ENCODE measurements around the gene ADAMTS2.

ADAMTS2 gene

DNA sequence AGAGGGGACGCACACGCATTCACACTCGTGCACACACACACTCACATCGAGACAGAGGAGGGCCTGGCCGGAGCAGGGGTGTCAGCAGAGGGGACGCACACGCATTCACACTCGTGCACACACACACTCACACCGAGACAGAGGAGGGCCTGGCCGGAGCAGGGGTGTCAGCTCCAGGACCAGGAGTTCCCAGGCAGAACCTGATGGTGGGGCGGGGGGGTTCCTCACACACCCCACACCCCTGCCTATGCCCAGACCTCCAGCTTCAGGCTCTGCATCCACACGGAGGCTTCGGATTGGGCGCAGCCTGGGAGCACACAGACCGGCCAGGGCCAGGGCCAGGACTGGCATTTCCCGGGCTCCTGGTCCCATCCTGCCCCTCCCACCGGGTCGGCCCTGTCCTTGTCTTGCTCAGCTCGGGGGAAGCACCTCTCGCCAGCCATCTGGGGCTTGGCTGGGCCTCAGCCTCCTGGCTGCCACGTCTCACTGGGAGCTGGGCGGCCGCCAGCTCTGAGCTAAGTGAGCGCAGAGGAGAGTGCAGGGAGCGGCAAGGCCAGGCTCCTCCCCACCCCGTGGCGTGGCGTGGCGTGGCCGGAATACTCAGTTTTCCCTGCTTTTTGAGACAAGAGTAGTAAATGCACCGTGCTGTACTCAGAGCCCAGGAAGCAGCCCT is 31.3 kb downstream of the ADAMTS2 start:
- Histone ChIP-seq H2BK120ac (ENCODE audit: low read depth, low read length) (no peak overlapping the region), H3K18ac (ENCODE audit: low read length) (no peak overlapping the region), H3K36me3 (ENCODE audit: control insufficient read depth, insufficient read depth, low read length) (no peaks in the 10 kb centered on the region), H3K56ac (ENCODE audit: low read length) (no peak overlapping the region), H3K4ac (ENCODE audit: low read depth, low read length) (no peak overlapping the region), H3K23ac (ENCODE audit: low read length) (no peak overlapping the region), H2AK5ac (ENCODE audit: low read length) (no peak overlapping the region), H3K79me1 (ENCODE audit: low read length) (no peaks in the 10 kb centered on the region), H3K27me3 (ENCODE audit: insufficient read depth, low read length, poor library complexity) (no peaks in the 10 kb centered on the region), H3K4me1 (ENCODE audit: control insufficient read depth, low read depth, low read length) (no peaks in the 10 kb centered on the region), H3K9ac (ENCODE audit: low read length) (no peak overlapping the region), H2BK5ac (ENCODE audit: low read length) (no peak overlapping the region), H2BK15ac (replicated peaks; ENCODE audit: low read depth) (no peak overlapping the region), H3K27ac (ENCODE audit: low read depth, low read length) (no peak overlapping the region), H3K4me2 (ENCODE audit: low read length) (no peak overlapping the region), H3K4me3 (ENCODE audit: low read length) (no peak overlapping the region), H4K8ac (ENCODE audit: low read depth, low read length) (no peak overlapping the region), H4K5ac (ENCODE audit: low read length) (no peak overlapping the region), H3K79me2 (ENCODE audit: control insufficient read depth, insufficient read depth, low read length) (no peaks in the 10 kb centered on the region)
- WGBS (ENCODE audit: extremely low coverage, insufficient coverage, low lambda C conversion rate), result no CpG with 5 or more reads among the region's 31 CpGs
- no peak for DNase-seq

DNA sequence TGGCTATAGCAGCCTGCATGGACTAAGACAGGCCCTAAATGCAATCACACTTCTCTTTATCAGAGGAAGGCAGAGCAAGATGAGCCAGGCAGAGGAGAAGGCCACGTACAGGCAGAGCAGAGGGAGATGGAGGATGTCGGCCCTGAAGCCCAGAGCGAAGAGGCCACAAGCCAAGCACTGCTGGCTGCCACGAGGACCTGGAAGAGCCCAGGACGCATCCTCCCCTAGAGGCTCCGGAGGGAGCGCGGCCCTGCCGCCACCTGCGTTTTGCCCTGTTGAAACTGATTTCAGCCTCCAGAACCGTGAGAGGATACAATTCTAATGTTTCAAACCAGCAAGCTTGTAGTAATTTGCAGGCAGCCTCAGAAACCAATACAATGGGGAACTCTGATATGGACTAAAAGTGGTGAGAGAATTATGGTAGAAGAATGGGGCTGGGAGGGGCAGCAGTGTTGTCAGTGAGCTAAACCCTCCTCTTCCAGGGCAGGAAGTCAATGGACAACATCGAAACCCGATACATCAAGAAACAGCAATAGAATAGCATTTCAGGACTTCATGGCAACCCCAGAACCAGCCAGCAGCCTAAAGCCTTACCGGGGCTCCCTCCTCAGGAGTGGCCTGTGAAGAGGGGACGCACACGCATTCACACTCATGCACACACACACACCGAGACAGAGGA is 32.6 kb downstream of the ADAMTS2 start:
- H2BK15ac ChIP-seq (replicated peaks; ENCODE audit: low read depth), result no peak overlapping the region
- no peak overlapping the region for H2AK5ac ChIP-seq (ENCODE audit: low read length)
- H3K79me1 ChIP-seq (ENCODE audit: low read length), result no peaks in the 10 kb centered on the region
- H3K23ac ChIP-seq (ENCODE audit: low read length), result no peak overlapping the region
- no peaks in the 10 kb centered on the region for H3K36me3 ChIP-seq (ENCODE audit: control insufficient read depth, insufficient read depth, low read length)
- no peak overlapping the region for H2BK120ac ChIP-seq (ENCODE audit: low read depth, low read length)
- DNase-seq, result no peak
- H3K56ac ChIP-seq (ENCODE audit: low read length), result no peak overlapping the region
- no peak overlapping the region for H3K9ac ChIP-seq (ENCODE audit: low read length)
- no peaks in the 10 kb centered on the region for H3K27me3 ChIP-seq (ENCODE audit: insufficient read depth, low read length, poor library complexity)
- no peaks in the 10 kb centered on the region for H3K4me1 ChIP-seq (ENCODE audit: control insufficient read depth, low read depth, low read length)
- no peak overlapping the region for H3K4me2 ChIP-seq (ENCODE audit: low read length)
- H3K4me3 ChIP-seq (ENCODE audit: low read length), result no peak overlapping the region
- no peaks in the 10 kb centered on the region for H3K79me2 ChIP-seq (ENCODE audit: control insufficient read depth, insufficient read depth, low read length)
- no peak overlapping the region for H3K18ac ChIP-seq (ENCODE audit: low read length)
- H3K27ac ChIP-seq (ENCODE audit: low read depth, low read length), result no peak overlapping the region
- H3K4ac ChIP-seq (ENCODE audit: low read depth, low read length), result no peak overlapping the region
- H4K5ac ChIP-seq (ENCODE audit: low read length), result no peak overlapping the region
- WGBS (ENCODE audit: extremely low coverage, insufficient coverage, low lambda C conversion rate), result no CpG with 5 or more reads among the region's 17 CpGs
- H2BK5ac ChIP-seq (ENCODE audit: low read length), result no peak overlapping the region
- H4K8ac ChIP-seq (ENCODE audit: low read depth, low read length), result no peak overlapping the region

DNA sequence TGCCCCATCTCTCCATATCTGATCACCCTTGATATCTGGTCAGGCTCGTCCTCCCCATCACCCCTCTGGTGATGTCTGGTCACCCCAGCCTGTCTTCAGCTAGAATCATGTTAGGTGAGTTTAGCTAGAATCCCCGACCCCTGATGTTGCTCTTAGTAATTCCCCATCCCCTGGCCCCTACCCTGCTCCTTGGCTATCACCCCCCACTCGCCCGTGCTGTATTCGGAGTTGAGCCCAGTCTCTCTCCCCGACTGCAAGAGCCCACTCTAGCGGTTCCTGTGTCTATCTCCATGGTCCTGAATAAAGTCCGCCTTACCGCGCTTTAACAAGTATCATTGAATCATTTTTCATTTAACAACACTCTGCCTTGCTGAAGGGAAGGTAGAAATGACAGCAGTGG is 33.7 kb downstream of the ADAMTS2 start:
- no CpG with 5 or more reads among the region's 10 CpGs for WGBS (ENCODE audit: extremely low coverage, insufficient coverage, low lambda C conversion rate)
- H3K56ac ChIP-seq (ENCODE audit: low read length), result no peak overlapping the region
- H3K4me1 ChIP-seq (ENCODE audit: control insufficient read depth, low read depth, low read length), result no peaks in the 10 kb centered on the region
- no peaks in the 10 kb centered on the region for H3K27me3 ChIP-seq (ENCODE audit: insufficient read depth, low read length, poor library complexity)
- no peak overlapping the region for H3K23ac ChIP-seq (ENCODE audit: low read length)
- DNase-seq, result no peak
- no peak overlapping the region for H3K27ac ChIP-seq (ENCODE audit: low read depth, low read length)
- H3K36me3 ChIP-seq (ENCODE audit: control insufficient read depth, insufficient read depth, low read length), result no peaks in the 10 kb centered on the region
- H4K8ac ChIP-seq (ENCODE audit: low read depth, low read length), result no peak overlapping the region
- no peak overlapping the region for H2AK5ac ChIP-seq (ENCODE audit: low read length)
- H3K79me2 ChIP-seq (ENCODE audit: control insufficient read depth, insufficient read depth, low read length), result no peaks in the 10 kb centered on the region
- H2BK5ac ChIP-seq (ENCODE audit: low read length), result no peak overlapping the region
- H2BK15ac ChIP-seq (replicated peaks; ENCODE audit: low read depth), result no peak overlapping the region
- H2BK120ac ChIP-seq (ENCODE audit: low read depth, low read length), result no peak overlapping the region
- no peak overlapping the region for H4K5ac ChIP-seq (ENCODE audit: low read length)
- no peaks in the 10 kb centered on the region for H3K79me1 ChIP-seq (ENCODE audit: low read length)
- no peak overlapping the region for H3K4ac ChIP-seq (ENCODE audit: low read depth, low read length)
- no peak overlapping the region for H3K9ac ChIP-seq (ENCODE audit: low read length)
- H3K4me2 ChIP-seq (ENCODE audit: low read length), result no peak overlapping the region
- H3K18ac ChIP-seq (ENCODE audit: low read length), result no peak overlapping the region
- no peak overlapping the region for H3K4me3 ChIP-seq (ENCODE audit: low read length)

DNA sequence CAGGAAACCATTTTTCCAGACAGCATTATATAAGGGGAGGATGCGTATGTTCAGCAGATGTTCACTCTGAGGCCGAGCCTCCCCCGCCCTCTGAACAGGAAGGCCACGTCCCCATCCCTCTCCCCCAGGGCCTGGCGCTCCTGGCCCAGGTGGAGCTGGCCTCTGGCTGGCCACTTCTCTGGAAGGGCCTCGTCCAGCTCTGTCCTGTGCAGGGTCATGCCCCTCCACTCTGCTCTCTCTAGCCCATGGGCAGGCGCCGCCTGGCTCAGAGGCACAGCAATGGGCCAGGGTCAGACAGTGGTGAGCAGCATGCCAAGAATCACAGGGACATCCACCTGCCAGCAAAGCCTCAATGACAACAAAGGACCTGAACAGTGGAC is 34.2 kb downstream of the ADAMTS2 start:
- H3K56ac ChIP-seq (ENCODE audit: low read length), result no peak overlapping the region
- H3K79me2 ChIP-seq (ENCODE audit: control insufficient read depth, insufficient read depth, low read length), result no peaks in the 10 kb centered on the region
- no peaks in the 10 kb centered on the region for H3K36me3 ChIP-seq (ENCODE audit: control insufficient read depth, insufficient read depth, low read length)
- no CpG with 5 or more reads among the region's 8 CpGs for WGBS (ENCODE audit: extremely low coverage, insufficient coverage, low lambda C conversion rate)
- DNase-seq, result no peak
- no peaks in the 10 kb centered on the region for H3K79me1 ChIP-seq (ENCODE audit: low read length)
- no peaks in the 10 kb centered on the region for H3K4me1 ChIP-seq (ENCODE audit: control insufficient read depth, low read depth, low read length)
- H2BK120ac ChIP-seq (ENCODE audit: low read depth, low read length), result no peak overlapping the region
- H3K9ac ChIP-seq (ENCODE audit: low read length), result no peak overlapping the region
- no peaks in the 10 kb centered on the region for H3K27me3 ChIP-seq (ENCODE audit: insufficient read depth, low read length, poor library complexity)
- no peak overlapping the region for H4K8ac ChIP-seq (ENCODE audit: low read depth, low read length)
- H3K4me2 ChIP-seq (ENCODE audit: low read length), result no peak overlapping the region
- no peak overlapping the region for H3K4me3 ChIP-seq (ENCODE audit: low read length)
- H2BK5ac ChIP-seq (ENCODE audit: low read length), result no peak overlapping the region
- H3K18ac ChIP-seq (ENCODE audit: low read length), result no peak overlapping the region
- no peak overlapping the region for H3K27ac ChIP-seq (ENCODE audit: low read depth, low read length)
- H4K5ac ChIP-seq (ENCODE audit: low read length), result no peak overlapping the region
- no peak overlapping the region for H2AK5ac ChIP-seq (ENCODE audit: low read length)
- H3K4ac ChIP-seq (ENCODE audit: low read depth, low read length), result no peak overlapping the region
- no peak overlapping the region for H3K23ac ChIP-seq (ENCODE audit: low read length)
- H2BK15ac ChIP-seq (replicated peaks; ENCODE audit: low read depth), result no peak overlapping the region

DNA sequence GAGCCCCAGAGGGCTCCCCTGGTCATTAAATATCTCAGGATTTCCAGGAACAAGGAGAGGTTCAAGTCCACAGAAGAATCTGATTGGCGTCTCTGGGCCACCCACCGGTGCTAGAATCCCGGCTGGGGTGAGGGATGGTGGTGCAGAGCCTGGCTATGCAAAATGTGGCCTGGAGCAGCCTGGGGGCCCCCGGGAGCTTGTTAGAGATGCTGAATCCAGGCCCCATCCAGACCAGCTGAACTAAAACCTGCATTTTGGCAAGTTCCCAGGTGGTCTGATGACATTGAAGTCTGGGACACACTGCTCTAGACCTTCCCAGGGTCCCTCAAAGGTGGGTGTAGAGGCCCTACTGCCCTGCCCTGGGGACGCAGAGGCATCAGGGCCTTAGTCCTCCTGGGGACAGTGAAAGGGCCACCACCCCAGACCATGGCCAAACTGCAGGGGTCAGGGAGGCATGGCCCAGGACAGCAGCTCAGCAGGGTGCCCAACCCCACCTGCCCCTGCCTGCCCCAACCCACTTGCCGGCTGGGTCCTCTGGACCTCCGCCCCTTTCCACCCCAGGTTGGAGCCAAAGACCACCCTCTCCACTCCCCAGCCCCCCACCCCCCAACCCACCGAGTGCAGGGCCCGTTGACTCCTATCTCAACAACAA is 34.7 kb downstream of the ADAMTS2 start:
- Histone ChIP-seq H3K56ac (ENCODE audit: low read length) (no peak overlapping the region), H2BK5ac (ENCODE audit: low read length) (no peak overlapping the region), H4K5ac (ENCODE audit: low read length) (no peak overlapping the region), H3K18ac (ENCODE audit: low read length) (no peak overlapping the region), H3K4me2 (ENCODE audit: low read length) (no peak overlapping the region), H2BK120ac (ENCODE audit: low read depth, low read length) (no peak overlapping the region), H3K4ac (ENCODE audit: low read depth, low read length) (no peak overlapping the region), H3K79me2 (ENCODE audit: control insufficient read depth, insufficient read depth, low read length) (no peaks in the 10 kb centered on the region), H3K36me3 (ENCODE audit: control insufficient read depth, insufficient read depth, low read length) (no peaks in the 10 kb centered on the region), H3K4me1 (ENCODE audit: control insufficient read depth, low read depth, low read length) (no peaks in the 10 kb centered on the region), H3K27ac (ENCODE audit: low read depth, low read length) (no peak overlapping the region), H3K27me3 (ENCODE audit: insufficient read depth, low read length, poor library complexity) (no peaks in the 10 kb centered on the region), H4K8ac (ENCODE audit: low read depth, low read length) (no peak overlapping the region), H3K9ac (ENCODE audit: low read length) (no peak overlapping the region), H2BK15ac (replicated peaks; ENCODE audit: low read depth) (no peak overlapping the region), H3K23ac (ENCODE audit: low read length) (no peak overlapping the region), H3K4me3 (ENCODE audit: low read length) (no peak overlapping the region), H3K79me1 (ENCODE audit: low read length) (no peaks in the 10 kb centered on the region), H2AK5ac (ENCODE audit: low read length) (no peak overlapping the region)
- no CpG with 5 or more reads among the region's 9 CpGs for WGBS (ENCODE audit: extremely low coverage, insufficient coverage, low lambda C conversion rate)
- no peak for DNase-seq
